GM19351 (cell line): ENCODE measurements around the gene COQ8B.
A peak's percentile ranks its signal among the peaks of the same experiment; 100 is the strongest.
"Not testable (repeated sequence)": the region's sequence is repeated elsewhere in the genome, so short reads cannot be mapped to it uniquely, and the experiment has no call there.

Experiments used
- ATAC-seq: cut with Tn5 transposase; IDR thresholded peaks from one replicate; pipeline ENCODE4 v1.9.1; 2021; ENCODE audit warnings: mild to moderate bottlenecking, moderate library complexity; ENCODE audit not compliant: unreplicated experiment

The COQ8B gene

GRCh38 chr19:40672573-40673299 lies 44.0 kb downstream of the COQ8B start:
- ATAC-seq = no peak

GRCh38 chr19:40672038-40672437 lies 44.6 kb downstream of the COQ8B start:
- no peak for ATAC-seq

GRCh38 chr19:40671404-40671803 lies 45.3 kb downstream of the COQ8B start:
- no peak for ATAC-seq

DNA sequence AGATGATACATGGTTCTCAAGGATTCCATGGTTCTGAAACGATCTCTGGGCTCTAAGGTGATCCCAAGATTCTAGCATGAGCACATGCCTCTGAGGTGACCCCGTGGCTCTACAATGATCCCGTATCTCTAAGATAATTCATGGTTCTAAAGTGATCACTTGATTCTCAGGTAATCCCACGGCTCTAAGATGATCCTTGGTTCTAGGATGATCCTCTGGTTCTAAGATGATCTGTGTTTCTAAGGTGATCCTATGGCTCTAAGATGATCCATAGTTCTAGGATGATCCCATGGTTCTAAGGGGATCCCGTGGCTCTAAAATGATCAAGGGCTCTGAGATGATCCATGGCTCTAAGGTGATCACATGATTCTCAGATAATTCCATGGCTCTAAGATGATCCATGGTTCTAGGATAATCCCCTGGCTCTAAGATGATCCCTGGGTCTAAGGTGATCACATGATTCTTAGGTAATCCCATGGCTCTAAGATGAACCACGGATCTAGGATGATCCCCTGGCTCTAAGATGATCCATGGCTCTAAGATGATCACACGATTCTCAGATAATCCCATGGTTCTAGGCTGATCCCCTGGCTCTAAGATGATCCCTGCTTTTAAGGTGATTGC lies 47.6 kb downstream of the COQ8B start:
- ATAC-seq = no peak

- no peak for ATAC-seq
Observed at GRCh38 chr19:40667602-40668001, 49.1 kb downstream of the COQ8B start.

DNA sequence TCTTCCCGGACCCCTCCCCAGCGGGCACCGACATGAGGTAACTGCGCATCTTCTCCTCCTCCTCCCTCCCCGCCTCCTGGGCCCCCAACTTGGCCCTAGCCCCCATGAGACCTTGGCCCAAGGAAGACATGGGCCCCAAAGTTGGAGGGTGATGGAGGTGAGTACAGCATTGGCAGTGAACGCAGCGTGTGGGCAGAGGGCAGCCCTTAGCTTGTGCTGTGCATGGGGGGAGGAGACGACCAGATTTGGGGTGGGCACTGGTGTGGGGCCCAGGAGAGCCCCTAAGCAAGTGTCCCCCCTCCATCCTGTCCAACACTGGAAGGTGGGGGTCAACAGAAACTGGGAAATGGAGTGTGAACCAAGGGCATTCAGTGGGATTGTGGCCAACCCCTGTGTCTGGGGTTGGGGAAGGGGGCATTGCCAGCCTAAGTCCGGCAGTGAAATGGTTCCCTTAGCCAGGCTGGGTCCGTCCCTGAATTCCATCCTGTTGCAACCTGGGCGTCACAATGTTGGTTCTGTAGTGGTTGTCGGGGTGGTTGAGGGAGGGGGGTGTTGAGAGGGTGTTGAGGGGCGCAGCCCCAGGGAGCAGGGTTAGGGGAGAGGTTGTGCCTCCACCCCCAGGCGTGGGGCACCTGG lies 49.8 kb downstream of the COQ8B start:
- ATAC-seq = no peak

DNA sequence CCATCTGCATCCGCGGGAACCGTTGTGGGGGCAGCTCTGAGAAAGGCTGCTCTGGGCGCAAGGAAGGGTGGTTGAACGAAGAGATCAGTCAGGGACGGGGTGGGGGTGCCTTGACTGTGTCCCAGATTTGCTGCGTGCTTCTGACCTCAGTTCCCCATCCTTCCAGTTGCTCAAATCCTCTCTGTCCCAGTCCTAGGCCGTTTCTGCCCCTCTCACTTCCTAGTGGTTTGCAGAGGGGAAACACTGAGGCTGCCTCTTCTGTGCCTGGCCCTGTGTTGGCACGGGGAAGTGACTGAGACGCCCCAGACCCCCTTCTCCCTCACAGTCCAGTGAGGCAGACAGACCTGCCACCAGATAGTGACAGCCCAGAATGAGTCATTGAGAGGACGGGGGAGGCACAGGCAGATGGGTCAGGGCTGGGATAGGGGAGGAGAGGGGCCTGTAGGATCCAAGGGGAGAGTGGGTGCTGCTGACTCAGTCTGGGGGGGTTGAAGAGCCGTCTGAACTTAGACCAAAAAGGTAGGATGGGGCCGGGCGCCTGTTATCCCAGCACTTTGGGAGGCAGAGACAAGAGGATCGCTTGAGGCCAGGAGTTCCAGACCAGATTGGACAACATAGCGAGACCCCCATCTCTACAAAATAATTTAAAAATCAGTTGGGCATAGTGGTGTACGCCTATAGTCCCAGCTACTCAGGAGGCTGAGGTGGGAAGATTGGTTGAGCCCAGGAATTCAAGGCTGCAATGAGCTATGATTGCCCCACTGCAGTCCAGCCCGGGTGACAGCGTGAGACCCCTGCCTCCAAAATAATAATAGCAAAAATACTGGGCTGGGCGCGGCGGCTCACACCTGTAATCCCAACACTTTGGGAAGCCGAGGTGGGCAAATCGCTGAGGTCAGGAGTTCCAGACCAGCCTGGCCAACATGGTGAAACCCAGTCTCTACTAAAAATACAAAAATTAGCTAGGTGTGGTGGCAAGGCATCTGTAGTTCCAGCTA lies 52.7 kb downstream of the COQ8B start:
- no peak for ATAC-seq

DNA sequence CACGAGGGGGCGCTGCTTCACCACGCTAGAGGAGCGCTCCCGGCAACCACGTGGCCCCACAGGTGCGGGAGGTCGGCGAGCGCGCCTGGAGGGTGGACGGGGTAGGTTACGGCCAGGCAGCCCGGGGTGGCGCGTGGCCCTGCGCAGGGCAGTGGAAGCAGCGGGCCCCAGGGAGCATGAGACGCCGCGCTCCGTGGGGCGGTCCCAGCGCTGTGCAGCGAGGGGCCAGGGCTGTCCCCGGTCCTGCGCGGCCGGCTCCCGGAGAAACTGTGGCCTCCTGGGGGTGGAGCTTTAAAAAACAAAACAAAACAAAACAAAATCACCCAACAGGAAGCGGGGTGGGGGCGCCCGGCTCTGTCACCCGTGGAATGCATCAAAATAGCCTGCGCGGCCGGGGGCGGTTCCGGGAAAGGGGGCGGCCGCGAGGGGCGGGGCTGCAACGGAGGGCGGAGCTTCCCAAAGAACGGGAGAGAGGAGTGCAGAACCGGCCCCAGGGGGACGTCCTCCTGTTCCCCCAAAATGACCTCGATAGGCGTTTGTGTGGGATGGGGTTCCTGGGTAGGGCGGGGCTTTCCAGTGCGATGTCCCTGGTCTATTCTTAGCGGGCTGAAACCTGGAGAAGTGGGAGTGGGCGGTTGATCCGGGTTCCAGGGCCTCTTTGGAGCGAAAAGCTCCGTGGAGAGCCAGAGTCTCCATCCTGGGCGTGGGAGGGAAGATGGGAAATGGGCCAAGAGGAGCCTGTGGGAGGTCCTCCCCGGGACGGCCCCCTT lies 53.6 kb downstream of the COQ8B start:
- ATAC-seq = peak; percentile 84

DNA sequence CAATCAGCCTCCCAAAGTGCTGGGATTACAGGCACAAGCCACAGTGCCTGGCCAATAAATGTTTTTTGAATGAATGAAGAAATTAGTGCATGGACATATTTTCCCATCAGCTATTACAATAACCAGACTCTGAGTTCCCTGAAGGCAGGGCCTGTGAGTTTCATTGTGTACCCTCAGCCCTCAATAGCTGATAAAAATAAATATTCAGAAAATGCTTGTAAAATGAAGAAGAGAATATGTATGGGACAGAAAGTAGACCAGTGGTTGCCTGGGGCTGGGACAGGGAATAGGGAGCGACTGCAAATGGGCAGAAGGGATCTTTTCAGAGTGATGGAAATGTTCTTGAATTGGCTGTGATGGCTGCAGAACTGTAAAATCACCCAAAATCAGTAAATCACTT lies 55.1 kb downstream of the COQ8B start:
- no peak for ATAC-seq

- ATAC-seq = no peak
Observed at GRCh38 chr19:40659566-40659965, 57.1 kb downstream of the COQ8B start.

DNA sequence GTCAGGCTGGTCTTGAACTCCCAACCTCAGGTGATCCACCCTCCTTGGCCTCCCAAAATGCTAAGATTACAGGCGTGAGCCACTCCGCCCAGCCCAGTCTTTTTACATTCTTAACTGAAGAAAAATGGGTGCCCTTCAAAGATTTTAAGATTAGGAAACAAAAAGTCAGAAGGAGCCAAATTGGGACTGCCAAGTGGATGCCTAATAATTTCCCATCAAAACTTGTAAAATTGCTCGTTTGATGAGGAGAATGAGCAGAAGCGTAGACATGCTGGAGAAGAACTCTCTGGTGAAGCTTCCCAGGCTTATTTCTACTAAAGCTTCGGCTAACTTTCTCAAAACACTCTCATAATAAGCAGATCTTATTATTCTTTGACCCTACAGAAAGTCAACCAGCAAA lies 57.6 kb downstream of the COQ8B start:
- no peak for ATAC-seq

GRCh38 chr19:40658031-40658430 lies 58.7 kb downstream of the COQ8B start:
- no peak for ATAC-seq

- not testable (repeated sequence) for ATAC-seq
Observed at GRCh38 chr19:40655684-40656083, 61.0 kb downstream of the COQ8B start.

DNA sequence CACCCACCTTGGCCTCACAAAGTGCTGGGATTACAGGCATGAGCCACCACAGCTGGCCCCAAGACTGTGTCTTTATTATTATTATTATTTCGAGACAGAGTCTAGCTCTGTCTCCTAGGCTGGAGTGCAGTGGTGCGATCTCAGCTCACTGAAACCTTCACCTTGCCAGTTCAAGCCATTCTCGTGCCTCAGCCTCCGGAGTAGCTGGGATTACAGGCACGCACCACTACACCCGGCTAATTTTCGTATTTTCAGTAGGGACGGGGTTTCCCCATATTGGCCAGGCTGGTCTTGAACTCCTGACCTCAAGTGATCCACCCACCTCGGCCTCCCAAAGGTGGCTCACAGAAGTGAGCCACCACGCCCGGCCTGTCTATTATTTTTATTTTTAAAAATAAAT lies 64.4 kb downstream of the COQ8B start:
- ATAC-seq = not testable (repeated sequence)

DNA sequence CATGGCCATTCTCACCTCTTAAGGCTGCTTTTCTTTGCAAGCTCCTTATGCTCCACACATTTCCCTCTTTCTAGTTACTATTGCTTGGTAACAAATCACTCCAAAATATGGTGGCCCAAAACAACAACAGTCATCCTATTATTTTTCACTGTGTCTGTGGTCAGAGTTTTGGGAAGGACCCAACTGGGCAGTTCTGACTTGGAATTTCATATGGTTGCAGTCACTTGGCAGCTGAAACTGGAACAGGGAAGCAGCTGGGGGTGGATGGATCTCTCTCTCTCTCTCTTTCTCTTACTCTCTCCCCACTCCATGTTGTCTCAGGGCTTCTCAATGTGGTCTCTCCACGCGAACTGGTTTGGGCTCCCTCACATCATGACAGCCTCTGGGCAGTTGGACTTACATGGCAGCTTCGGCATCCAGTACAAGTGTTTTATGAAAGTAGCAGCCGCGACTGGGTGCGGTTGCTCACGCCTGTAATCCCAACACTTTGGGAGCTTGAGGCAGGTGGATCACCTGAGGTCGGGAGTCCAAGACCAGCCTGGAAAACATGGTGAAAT lies 65.9 kb downstream of the COQ8B start:
- no peak for ATAC-seq

GRCh38 chr19:40649903-40650675 lies 66.6 kb downstream of the COQ8B start:
- ATAC-seq = not testable (repeated sequence)

DNA sequence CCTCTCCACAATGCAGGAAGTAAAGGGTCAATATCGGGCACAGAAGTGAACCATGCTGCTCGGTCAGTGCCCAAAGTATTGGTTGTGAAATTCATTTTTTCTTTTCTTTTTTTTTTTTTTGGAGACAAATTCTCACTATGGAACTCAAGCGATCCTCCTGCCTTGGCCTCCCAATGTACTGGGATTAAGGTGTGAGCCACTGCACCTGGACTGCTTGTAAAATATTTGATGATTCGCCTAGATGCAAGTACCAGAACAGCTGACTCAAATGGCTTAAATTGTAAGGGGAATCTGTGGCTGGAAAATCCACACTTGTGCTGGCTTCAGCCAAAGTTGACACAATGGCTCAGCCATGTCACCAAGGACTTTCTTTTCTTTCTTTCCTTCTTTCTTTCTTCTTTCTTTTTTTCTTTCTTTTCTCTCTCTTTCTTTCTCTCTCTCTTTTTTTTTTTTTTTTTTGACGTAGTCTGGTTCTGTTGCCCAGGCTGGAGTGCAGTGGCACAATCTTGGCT lies 69.9 kb downstream of the COQ8B start:
- ATAC-seq = no peak

- ATAC-seq = no peak
Observed at GRCh38 chr19:40642757-40643305, 73.9 kb downstream of the COQ8B start.
